NB4 (cell line): Measurements from ENCODE around the gene LPP.

Experiments
- CTCF ChIP-seq: IDR thresholded peaks from one replicate; pipeline ENCODE4 v1.5.1; 2012; ENCODE audit warnings: low read depth, low read length
- MAX ChIP-seq: IDR thresholded peaks from 2 replicates; pipeline ENCODE4 v1.6.1; 2011; ENCODE audit warnings: low read depth, low read length
- POLR2A ChIP-seq: IDR thresholded peaks from 2 replicates; pipeline ENCODE4 v1.6.1; 2011; ENCODE audit warnings: mild to moderate bottlenecking; ENCODE audit not compliant: insufficient read length; ENCODE audit errors: extremely low read depth

GRCh38 chr3:188219147-188219546 lies 65.2 kb downstream of the LPP start:
- TF ChIP-seq POLR2A (no peak), CTCF (no peak), MAX (no peak)
